Muscle of leg (tissue), 11 donors: Measurements from ENCODE around the gene SEC61A2. TPM values are rescaled to one million over a fixed set of nuclear protein-coding genes. Genes with fewer than 3 reads are reported as not detected.

Experiments
- DNase-seq: peaks from one replicate; pipeline ENCODE4 v3.0.0; 2013
- H3K27ac ChIP-seq: one replicate; pipeline ENCODE4 v1.5.1; 2013; ENCODE audit warnings: mild to moderate bottlenecking, low read length, control low read depth
- H3K27me3 ChIP-seq: one replicate; pipeline ENCODE4 v1.6.1; 2013; ENCODE audit warnings: low read length; ENCODE audit not compliant: control insufficient read depth, insufficient read depth
- H3K36me3 ChIP-seq: one replicate; pipeline ENCODE4 v1.6.1; 2013; ENCODE audit warnings: low read length; ENCODE audit not compliant: control insufficient read depth, insufficient read depth
- H3K4me1 ChIP-seq: one replicate; pipeline ENCODE4 v1.6.1; 2013; ENCODE audit warnings: low read length; ENCODE audit not compliant: control insufficient read depth, insufficient read depth
- H3K4me3 ChIP-seq: one replicate; pipeline ENCODE4 v1.5.1; 2013; ENCODE audit warnings: low read length, control low read depth
- H3K9me3 ChIP-seq: replicated peaks from 2 replicates; pipeline ENCODE4 v1.6.1; 2013; ENCODE audit warnings: low read depth, low read length; ENCODE audit not compliant: control insufficient read depth
- WGBS: methylation state at CpG from one replicate; pipeline ENCODE4 v1.1.5; 2013; ENCODE audit warnings: missing lambda C conversion rate; ENCODE audit not compliant: insufficient coverage; 5-methylcytosine and 5-hydroxymethylcytosine counted together
- polyA plus RNA-seq, 8 donors: library from polyadenylated mRNA; unstranded; fragments of 120-200 nt; gene quantifications; one replicate each; pipeline versions ENCODE4 v1.2.1 to v1.2.3, GENCODE V29; 2013; ENCODE audit warnings: inconsistent platforms in 1 of 8, low replicate concordance in 1 of 8; ENCODE audit not compliant: insufficient read length in 8 of 8, insufficient read depth in 1 of 8
- total RNA-seq: library from RNA; stranded (reverse); fragments of 120-200 nt; gene quantifications from one replicate; pipeline ENCODE4 v1.2.4, GENCODE V29; 2013

Gene SEC61A2
- total and polyA plus RNA-seq, 9 donors = 5.1 to 13.7 (median 9.6) TPM

DNA sequence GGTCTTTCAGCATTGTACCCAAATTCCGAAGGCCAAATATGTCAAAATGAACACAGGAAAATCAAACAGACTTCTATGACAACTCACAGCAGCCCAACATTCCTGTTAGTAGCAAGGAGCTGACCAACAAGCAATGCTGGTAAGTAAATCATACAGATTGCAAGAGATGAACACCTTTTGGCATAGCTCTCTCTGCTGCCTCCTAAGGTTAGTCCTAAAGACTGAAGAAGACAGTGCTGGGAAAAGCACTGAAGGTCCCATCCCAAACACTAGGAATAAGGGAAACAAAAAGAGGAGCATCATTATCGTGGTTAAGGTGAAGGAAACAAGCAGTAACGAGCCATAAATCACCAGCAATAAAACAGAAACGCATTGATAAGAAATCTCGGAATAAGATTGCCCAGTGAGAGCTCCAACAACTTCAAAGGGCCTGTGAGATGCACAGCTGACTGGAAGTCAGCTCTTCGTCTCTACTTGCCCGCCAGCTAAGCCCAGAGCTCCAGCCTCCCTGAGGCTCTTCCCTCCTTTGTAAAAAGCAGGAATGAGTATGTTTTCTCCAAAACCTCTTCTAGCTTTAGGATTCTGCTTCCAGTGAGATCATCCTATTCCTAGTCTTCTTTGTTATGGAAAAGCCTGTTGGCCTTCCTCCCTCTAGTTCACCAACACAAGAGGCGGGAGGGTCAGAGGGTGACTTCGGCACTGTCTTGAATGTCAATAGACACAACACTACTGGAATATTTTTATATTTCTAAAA is 50.9 kb downstream of the SEC61A2 start:
- H3K4me3 ChIP-seq = no peak overlapping the region
- 68% methylated on average over 4 of the region's 9 CpGs for WGBS
- peaks cover 43% of the 10 kb centered on the region for H3K36me3 ChIP-seq
- no peaks in the 10 kb centered on the region for H3K4me1 ChIP-seq
- H3K27me3 ChIP-seq = no peaks in the 10 kb centered on the region
- no peak for DNase-seq
- H3K27ac ChIP-seq = no peak overlapping the region
- H3K9me3 ChIP-seq = no peaks in the 10 kb centered on the region

DNA sequence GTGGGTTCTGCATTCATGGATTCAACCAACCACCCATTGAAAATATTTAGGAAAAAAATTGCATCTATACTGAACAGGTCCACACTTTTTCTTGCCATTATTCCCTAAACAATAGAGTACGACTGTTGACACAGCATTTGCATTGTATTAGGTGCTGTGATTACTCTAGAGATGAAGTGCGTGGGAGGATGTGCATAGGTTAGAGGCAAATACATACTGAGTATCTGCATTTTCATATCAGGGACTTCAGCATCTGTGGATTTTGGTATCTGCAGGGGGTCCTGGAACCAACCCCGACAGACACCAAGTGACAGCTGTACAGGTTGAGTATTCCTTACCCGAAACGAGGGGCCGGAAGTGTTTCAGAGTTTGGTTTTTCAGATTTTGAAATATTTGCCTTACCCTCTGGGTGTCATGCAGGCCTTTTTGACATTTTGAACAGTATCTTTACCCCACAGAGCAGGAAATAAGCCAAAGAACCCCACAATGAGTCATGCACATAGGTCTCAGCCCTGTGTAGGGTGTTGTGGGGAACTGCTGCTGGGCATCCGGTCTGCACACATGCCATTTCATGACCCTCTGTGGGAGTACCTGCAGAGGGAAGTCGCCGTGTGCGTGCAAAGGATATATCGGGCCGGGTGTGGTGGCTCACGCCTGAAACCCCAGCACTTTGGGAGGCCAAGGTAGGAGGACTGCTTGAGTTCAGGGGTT is 51.7 kb downstream of the SEC61A2 start:
- Histone ChIP-seq H3K9me3 (no peaks in the 10 kb centered on the region), H3K36me3 (peaks cover 43% of the 10 kb centered on the region), H3K4me1 (no peaks in the 10 kb centered on the region), H3K4me3 (no peak overlapping the region), H3K27ac (no peak overlapping the region), H3K27me3 (no peaks in the 10 kb centered on the region)
- 100% methylated on average over 8 of the region's 13 CpGs for WGBS
- DNase-seq = no peak

GRCh38 chr10:12184165-12184564 is 54.7 kb downstream of the SEC61A2 start:
- WGBS = 83% methylated on average over 4 of the region's 7 CpGs
- no peak for DNase-seq
- H3K36me3 ChIP-seq = peaks cover 38% of the 10 kb centered on the region

GRCh38 chr10:12186323-12186722 is 56.8 kb downstream of the SEC61A2 start:
- Histone ChIP-seq H3K36me3 (peaks cover 26% of the 10 kb centered on the region), H3K9me3 (no peaks in the 10 kb centered on the region), H3K27ac (no peak overlapping the region), H3K4me1 (no peaks in the 10 kb centered on the region), H3K4me3 (no peak overlapping the region), H3K27me3 (no peaks in the 10 kb centered on the region)
- DNase-seq = no peak
- 73% methylated on average over 3 of the region's 8 CpGs for WGBS

More at GRCh38 chr10:12184165-12184564, 54.7 kb downstream of the SEC61A2 start:
- Histone ChIP-seq H3K27me3 (no peaks in the 10 kb centered on the region), H3K9me3 (no peaks in the 10 kb centered on the region), H3K4me1 (no peaks in the 10 kb centered on the region), H3K27ac (no peak overlapping the region), H3K4me3 (no peak overlapping the region)

DNA sequence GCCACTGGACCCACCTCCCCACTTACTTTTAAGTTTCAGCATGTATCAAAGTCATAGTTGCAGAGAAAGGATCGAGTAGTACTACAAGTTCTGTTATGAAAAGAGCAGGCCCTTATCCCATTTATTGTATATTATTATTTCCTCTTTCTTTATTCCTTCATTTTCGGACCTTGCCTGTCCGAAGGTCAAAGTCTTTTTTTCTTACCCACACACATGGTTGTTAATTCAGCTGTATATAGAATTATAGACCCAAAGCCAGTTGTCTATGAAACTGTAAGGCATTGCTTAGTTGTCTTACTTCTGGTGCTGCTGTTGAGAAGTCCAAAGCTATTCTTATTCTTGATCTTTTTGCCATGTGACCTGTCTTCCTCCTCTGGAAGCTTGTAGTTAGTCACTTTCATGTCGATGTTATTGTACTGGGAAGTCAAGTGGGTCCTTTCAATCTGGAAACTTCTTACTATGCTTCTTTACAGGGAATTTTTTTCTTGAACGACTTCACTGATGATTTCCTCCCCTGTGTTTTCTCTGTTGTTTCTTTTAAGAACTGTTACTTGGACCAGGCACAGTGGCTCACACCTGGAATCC is 57.9 kb downstream of the SEC61A2 start:
- no peaks in the 10 kb centered on the region for H3K9me3 ChIP-seq
- peaks cover 22% of the 10 kb centered on the region for H3K36me3 ChIP-seq
- DNase-seq = peak; percentile 30
- H3K27ac ChIP-seq = no peak overlapping the region
- no CpG with 5 or more reads among the region's 5 CpGs for WGBS
- no peaks in the 10 kb centered on the region for H3K27me3 ChIP-seq
- H3K4me1 ChIP-seq = no peaks in the 10 kb centered on the region
- H3K4me3 ChIP-seq = no peak overlapping the region

GRCh38 chr10:12188656-12189055 is 59.2 kb downstream of the SEC61A2 start:
- Histone ChIP-seq H3K27me3 (no peaks in the 10 kb centered on the region), H3K36me3 (peaks cover 22% of the 10 kb centered on the region), H3K27ac (no peak overlapping the region), H3K9me3 (no peaks in the 10 kb centered on the region), H3K4me3 (no peak overlapping the region), H3K4me1 (no peaks in the 10 kb centered on the region)
- WGBS = 83% methylated on average over 1 of the region's 6 CpGs
- no peak for DNase-seq

DNA sequence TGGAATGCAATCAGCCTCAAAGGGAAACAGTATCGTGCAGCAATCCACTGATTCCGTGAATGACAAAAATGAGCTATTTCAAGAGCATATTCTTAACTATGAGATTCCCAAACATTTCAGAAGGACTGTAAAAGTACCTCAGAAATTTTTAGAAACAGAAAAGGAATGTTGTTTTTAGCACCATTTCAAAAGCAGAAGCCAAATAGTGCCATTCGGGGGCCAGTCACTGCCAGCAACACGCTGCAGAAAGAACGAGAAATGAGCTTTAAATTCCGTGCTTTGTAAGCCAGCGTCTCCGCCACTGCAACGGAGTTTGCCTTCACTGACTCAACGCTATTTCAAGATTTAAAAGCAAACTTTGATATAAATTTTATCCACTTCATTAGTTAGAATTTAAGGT is 59.9 kb downstream of the SEC61A2 start:
- Histone ChIP-seq H3K36me3 (peaks cover 19% of the 10 kb centered on the region), H3K27me3 (no peaks in the 10 kb centered on the region), H3K9me3 (no peaks in the 10 kb centered on the region), H3K4me3 (no peak overlapping the region), H3K27ac (no peak overlapping the region), H3K4me1 (peaks cover 4% of the 10 kb centered on the region)
- DNase-seq = no peak
- 94% methylated on average over 7 of the region's 10 CpGs for WGBS

GRCh38 chr10:12191715-12192114 is 62.2 kb downstream of the SEC61A2 start:
- Histone ChIP-seq H3K36me3 (peaks cover 9% of the 10 kb centered on the region), H3K27me3 (no peaks in the 10 kb centered on the region), H3K4me1 (peaks cover 6% of the 10 kb centered on the region), H3K9me3 (no peaks in the 10 kb centered on the region), H3K4me3 (no peak overlapping the region), H3K27ac (no peak overlapping the region)
- DNase-seq = peak; percentile 8
- WGBS = no CpG with 5 or more reads among the region's 3 CpGs

GRCh38 chr10:12193193-12193592 is 63.7 kb downstream of the SEC61A2 start:
- H3K4me1 ChIP-seq = peaks cover 6% of the 10 kb centered on the region
- H3K9me3 ChIP-seq = no peaks in the 10 kb centered on the region
- no peak for DNase-seq
- peaks cover 3% of the 10 kb centered on the region for H3K36me3 ChIP-seq
- no peaks in the 10 kb centered on the region for H3K27me3 ChIP-seq
- H3K4me3 ChIP-seq = no peak overlapping the region
- no peak overlapping the region for H3K27ac ChIP-seq
- WGBS = 76% methylated on average over 3 of the region's 5 CpGs

GRCh38 chr10:12194752-12195271 is 65.3 kb downstream of the SEC61A2 start:
- Histone ChIP-seq H3K36me3 (peaks cover 8% of the 10 kb centered on the region), H3K9me3 (no peaks in the 10 kb centered on the region), H3K4me1 (peaks cover 6% of the 10 kb centered on the region), H3K4me3 (peak overlapping the region; percentile 98), H3K27ac (peak overlapping the region; percentile 98), H3K27me3 (no peaks in the 10 kb centered on the region)
- peak; percentile 34 for DNase-seq
- WGBS = 0% methylated on average over 25 of the region's 27 CpGs
